Suppressor macrophage treated with lipopolysaccharide for 1 hour (primary cell): ENCODE measurements around the gene HPS3.
"Not testable (repeated sequence)": the region's sequence is repeated elsewhere in the genome, so short reads cannot be mapped to it uniquely, and the experiment has no call there.

ENCODE experiments used
- DNase-seq, 3 donors: peaks; one replicate each; pipeline ENCODE4 v3.0.0-alpha.2; 2020 to 2022

HPS3 gene, protein sequence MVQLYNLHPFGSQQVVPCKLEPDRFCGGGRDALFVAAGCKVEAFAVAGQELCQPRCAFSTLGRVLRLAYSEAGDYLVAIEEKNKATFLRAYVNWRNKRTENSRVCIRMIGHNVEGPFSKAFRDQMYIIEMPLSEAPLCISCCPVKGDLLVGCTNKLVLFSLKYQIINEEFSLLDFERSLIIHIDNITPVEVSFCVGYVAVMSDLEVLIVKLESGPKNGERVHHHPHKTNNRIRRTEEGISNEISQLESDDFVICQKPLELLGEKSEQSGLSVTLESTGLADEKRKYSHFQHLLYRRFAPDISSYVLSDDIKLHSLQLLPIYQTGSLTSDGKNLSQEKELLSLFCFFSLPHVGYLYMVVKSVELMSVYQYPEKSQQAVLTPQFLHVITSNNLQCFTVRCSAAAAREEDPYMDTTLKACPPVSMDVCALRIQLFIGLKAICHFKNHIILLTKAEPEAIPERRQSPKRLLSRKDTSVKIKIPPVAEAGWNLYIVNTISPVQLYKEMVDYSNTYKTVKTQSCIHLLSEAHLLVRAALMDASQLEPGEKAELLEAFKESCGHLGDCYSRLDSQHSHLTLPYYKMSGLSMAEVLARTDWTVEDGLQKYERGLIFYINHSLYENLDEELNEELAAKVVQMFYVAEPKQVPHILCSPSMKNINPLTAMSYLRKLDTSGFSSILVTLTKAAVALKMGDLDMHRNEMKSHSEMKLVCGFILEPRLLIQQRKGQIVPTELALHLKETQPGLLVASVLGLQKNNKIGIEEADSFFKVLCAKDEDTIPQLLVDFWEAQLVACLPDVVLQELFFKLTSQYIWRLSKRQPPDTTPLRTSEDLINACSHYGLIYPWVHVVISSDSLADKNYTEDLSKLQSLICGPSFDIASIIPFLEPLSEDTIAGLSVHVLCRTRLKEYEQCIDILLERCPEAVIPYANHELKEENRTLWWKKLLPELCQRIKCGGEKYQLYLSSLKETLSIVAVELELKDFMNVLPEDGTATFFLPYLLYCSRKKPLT

DNA sequence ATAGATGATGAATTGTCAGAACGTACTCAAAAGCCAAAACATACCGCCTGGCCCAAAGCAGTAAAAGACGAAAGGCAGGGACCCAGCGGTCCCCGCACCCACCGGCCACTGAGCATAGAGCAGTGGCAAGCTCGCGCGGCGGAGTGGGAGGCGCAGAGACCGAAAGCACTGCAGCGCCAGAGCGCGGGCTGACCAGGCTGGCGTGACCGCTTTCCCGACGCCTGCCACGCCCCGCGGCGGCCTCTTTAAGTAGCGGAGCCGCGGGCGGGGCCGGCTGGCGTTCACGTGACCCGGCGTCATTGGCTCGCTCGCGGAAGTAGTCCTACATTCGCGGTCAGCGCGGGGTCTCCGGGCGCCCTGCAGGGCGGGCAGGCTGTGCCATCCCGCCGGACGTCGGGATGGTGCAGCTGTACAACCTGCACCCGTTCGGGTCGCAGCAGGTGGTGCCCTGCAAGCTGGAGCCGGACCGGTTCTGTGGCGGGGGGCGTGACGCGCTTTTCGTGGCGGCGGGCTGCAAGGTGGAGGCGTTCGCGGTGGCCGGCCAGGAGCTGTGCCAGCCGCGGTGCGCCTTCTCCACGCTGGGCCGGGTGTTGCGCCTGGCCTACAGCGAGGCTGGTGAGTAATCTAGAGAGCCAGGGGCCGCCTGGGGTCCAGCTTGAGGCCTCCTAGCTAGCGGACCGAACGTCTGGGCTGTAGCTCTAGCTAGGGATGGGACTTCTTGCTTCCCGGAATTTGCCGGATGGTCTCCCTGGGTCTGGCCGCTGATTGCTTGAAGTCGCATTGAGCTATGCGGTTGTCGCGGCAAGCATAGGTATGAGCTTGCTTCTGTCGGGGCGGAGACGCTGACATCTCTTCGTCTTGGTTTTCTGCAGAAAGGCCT, at the start of gene HPS3:
Gene HPS3 (plus strand): TSS at position 313 of the 880 bp plus-strand sequence. CDS start 86 bp downstream, at position 399.
- DNase-seq, result peak; percentile 96 to 99 (median 98)

DNA sequence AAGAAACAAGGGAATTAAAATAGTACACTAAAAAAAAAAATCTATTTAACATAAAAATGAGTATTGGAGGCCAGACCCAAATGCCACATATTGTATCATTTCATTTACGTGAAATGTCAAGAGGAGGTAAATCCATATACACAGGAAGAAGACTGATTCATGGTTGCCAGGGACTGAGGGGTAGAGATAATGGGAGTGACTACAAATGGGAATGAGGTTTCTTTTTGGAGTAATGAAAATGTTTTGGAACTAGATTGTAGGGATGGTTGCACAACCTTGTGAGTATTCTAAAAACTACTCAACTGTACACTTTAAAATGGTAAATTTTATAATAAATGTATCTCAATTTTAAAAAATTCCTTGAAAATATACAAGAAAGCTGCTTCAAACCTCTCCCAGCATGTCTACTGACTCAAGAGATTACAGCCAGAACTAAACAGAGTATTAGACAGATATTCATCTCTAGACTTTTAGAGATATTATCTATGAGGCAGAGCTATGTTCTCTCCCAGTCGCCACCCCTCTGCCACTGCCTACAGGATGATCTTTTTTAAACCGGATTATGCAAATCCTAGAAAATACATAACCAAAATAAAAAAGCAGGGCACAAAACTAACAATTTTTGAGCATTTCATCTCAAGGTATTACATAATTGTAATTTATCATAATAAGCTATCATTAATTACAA, 49.3 kb upstream of the HPS3 start:
- no peak for DNase-seq

DNA sequence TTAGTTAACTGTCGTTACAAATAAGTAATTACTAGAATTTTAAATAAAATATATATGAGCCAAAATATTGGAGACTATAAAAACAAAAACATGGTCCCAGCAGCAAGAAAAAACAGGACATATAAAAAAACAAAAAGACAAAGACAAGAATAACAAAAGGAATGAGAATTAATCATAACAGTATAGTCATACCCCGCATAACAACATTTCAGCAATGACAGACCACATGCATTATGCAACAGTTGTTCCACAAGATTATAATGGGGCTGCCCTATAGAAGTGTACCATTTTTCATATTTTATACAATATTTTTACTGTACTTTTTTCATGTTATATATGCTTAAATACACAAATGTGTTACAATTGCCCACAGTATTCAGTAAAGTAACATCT, 48.7 kb upstream of the HPS3 start:
- DNase-seq, result peak; percentile 30 to 72 (median 49)

DNA sequence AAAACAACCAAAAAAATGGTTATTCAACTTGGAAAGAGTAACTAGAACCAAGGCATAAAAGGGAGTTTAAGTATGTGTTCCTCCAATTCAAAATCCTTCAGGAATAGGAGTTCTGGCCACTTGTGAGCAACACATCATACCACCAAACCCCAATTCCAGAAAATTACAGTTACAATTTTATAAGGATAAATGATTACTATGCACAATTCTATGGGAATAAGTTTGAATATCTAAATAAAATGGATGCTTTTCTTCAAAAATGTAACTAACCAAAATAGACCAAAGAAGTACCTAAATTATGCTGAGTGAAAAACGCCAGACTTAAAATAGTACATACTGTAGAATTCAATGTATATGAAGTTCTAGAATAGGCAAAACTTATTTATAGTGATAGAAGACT, 47.7 kb upstream of the HPS3 start:
- DNase-seq, result no peak

DNA sequence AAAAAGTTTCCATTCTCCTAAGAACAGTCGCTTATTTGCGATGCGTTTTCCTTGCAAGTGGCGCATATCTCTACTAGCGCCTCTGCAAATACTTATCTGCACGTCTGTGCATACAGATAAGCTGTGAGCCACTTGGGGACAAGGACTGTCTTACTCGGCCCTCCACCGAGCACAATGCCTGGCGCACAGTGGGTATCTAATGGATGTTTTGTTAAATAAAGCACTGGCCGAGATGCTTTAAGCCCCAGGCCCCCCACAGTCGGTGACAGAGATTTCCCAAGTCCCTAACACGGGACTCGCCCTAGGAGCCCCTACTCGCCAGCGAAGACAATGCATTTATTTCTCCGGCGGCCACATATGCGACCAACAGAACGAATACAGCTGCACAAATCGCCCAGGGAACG, 43.6 kb upstream of the HPS3 start:
- peak; percentile 28 to 30 (median 29) for DNase-seq

DNA sequence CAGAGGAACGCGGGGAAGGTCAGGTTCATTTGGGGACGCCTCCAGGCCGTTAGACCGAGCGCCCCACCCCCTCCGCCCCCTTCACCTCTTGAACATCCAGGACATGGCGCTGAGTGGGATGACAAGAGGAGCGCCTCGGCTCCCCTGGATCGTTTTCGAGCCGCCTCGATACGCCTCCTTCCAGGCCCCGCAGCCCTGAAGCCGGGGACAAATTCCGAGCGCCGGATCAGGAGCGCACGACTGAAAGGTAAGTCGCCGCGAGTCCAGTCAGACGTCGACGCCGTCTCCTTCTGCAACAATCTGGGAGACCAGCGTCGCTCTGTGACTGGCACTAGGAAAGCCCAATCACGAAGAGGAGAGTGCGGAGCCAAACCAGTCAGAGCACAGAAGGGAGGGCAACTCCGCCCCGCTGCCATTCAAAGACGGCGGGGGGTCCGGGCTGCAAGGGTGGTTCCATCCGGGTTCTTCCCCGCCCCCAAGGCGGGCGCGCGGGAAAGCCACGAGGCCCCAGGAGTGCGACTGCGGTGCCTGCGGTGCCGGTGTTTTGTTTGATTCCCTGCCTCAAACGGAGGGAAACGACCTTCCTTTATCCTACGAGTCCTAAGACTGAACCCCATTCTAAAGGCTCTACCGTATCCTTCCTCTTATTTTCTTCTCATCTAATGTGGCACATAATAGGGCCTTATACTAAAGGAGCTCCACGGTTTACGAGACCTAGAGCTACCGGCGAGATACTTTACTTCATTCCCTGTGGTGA, 43.0 kb upstream of the HPS3 start, which contains the start of gene HLTF:
Gene HLTF (minus strand): TSS at position 302 of the 757 bp plus-strand sequence. CDS start 197 bp downstream, at position 105.
- DNase-seq, result peak; percentile 94 to 95 (median 94)

DNA sequence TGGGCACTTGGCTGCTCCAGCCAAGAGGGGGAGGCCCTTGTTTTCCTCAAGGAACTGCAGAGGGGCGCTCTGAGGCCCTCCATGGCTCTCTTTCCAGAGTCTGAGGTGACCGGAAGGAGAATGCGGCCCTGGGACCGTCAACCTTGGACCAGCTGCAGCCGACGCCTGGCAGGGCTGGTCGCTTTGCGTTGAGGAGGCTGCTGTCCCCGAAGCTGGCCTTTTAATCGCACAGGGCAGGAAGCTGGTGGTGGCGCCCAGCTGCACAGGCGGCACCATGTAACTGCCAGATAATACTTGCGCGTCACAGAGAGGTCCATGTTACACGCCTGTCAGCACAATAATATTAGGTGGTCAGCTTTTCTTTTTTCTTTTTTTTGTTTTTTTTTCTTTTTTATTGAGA, 42.2 kb upstream of the HPS3 start:
- no peak for DNase-seq

DNA sequence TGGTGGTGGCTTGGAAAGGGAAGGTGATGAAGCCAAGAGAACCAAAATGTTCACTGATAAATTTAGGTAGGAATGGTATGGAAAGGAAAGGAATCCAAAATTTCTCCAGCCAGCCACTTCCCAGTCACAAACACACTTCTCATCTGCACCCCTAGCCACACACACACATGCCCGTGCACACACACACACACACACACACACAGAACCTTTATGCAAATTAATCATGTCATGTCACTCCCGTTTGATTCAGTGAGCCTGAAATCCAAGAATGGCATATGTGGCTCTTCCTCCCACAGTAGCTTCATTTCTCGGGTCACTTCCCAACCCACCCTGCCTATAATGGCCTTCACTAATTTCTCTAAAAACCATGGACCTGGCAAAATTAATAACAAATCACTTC, 40.0 kb upstream of the HPS3 start:
- DNase-seq, result no peak

DNA sequence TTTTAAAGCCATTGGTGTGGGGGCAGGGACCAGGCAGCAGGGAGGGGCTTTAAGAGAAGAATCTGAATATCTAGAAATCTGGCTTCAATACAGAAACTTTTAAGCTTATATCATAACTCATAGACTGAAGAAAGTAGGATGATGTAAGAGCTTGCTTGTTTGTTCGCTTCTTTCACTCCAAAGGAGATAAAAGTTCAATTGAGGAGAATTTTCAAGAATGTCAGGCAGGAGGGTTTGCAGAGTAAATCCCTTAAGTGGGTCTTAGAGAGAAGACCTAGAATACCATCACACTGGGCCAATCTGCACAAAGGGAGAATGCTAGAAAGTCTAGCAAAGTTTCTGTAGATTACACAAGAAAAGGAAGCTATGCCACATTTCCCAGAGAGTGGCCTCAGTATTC, 39.0 kb upstream of the HPS3 start:
- no peak for DNase-seq

DNA sequence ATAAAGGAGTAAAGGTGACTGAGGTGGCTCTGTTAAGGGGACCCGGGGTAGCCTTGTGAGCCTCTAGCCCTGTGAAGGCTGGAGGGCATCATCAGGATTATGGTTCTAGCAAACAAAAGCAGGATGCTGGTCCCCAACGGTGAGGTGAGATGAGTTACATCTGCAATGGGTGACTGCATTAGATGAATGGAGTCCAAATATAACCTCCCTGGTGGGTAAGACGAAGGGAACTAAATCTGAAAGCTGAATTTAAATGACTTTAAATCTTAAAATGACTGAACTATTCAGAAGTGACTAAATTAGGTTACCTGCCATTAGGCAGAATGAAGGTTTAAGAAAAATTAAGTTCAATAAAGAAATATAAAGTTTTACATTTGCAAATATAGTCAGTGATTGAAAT, 38.5 kb upstream of the HPS3 start:
- no peak for DNase-seq

DNA sequence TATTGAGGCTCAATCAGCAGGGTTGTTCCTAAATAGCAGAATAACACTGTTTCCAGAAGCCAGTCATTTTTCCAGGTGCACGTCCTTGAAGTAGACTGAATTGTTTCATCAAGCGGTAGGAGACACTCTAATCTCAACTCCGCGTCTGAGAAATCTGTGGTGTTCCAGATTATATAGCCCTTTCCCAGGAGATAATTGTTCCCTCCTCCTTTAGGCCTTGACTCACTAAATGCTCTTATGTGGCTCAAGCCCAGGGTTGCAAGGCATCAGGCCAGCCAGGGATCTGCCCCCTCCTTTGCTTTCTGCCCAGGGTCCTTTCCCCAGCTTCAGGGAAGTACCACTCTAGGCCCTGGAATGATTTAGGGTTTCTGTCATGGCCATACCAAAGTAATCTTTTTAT, 37.5 kb upstream of the HPS3 start:
- no peak for DNase-seq

DNA sequence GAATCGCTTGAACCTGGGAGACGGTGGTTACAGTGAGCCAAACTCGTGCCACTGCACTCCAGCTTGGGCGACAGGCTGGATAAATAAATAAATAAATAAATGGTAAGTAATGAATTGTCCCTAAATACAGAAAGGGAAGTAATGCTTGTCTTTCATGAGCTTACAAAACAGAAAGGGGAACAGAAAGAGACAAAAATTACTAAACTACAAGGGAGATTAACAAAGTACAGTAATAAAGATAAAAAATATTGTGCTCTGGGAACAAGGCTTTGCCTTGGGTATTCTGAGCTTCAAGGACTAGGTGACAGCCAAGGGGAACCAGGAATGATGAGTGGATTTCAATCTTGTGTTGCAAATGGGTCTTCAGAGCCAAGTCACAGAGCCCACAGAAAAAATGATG, 34.0 kb upstream of the HPS3 start:
- DNase-seq, result peak; percentile 38 to 80 (median 75)

DNA sequence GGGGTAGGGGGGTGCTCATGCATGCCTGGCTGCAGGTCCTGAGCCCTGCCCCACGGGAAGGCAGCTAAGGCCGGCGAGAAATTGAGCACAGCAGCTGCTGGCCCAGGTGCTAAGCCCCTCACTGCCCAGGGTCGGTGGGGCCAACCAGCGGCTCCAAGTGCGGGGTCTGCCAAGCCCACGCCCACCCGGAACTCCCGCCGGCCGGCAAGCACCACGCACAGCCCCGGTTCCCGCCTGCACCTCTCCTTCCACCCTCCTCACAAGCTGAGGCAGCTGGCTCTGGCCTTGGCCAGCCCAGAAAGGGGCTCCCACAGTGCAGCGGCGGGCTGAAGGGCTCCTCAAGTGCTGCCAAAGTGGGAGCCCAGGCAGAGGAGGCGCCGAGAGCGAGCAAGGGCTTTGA, 31.5 kb upstream of the HPS3 start:
- DNase-seq, result not testable (repeated sequence)

DNA sequence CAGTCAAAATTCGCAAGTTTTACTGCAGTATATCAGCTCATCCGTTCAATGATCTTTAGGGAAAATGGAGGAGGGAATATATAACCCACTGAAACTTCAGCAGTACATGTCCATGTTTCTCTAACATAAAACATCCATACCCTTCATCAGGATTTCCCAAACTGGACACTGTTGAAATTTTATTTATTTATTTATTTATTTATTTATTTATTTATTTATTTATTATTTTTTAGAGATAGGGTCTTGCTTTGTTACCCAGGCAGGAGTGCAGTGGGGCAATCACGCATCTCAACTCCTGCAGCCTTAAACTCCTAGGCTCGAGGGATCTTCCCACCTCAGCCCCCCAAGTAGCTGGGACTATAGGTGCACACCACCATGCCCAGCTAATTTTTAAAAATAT, 28.3 kb upstream of the HPS3 start:
- no peak for DNase-seq

DNA sequence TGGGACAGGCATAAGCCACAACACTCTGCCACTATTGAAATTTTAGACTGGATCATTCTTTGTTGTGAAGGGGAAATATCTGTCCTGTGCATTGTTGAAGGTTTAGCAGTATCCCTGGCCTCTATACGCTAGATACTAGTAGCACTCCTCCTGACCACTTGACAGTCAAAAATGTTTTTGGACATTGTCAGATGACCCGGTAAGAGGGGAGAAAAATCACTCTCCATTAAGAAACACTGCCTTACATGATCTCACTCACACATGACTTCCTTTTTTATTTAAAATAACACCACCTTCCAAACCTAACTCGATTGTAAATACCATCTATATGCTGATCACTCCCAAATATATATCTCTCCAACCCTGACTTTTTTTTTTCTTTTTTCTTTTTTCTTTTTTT, 27.8 kb upstream of the HPS3 start:
- DNase-seq, result peak; percentile 14 to 39 (median 26)

DNA sequence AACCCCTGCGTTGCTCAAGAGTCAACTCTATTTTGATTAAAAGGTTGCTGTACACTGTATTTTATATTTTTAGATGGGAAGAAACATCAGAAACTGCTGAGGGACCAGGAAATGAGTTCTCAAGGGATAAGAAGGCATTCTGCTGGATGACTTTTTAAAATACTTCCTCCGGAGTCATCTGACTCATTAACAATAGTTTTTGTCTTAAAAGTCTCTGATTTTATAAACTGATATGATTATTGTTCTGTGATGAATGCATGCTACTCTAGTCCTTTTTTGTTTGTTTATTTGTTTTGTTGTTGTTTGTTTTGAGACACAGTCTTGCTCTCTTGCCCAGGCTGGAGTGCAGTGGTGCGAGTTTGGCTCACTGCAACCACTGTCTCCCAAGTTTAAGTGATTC, 25.0 kb upstream of the HPS3 start:
- DNase-seq, result no peak

DNA sequence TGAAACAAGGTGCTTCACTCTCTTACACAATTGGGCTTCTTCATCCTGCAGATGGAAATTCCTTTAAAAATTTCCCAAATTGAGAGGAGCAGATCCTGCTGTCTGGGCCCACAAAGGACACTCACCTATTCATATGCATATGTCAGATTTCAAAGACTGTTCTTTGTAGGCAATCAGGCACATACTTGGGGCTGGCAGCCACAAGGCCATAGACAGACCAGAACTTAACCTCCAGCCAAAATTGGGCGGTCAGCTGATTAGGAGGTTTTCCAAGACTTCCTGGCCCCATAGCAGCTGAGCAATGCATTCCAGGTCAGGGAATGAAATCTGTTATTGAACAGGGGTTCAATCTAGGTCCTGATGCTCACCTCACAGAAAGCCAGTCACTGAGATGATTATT, 15.0 kb upstream of the HPS3 start:
- no peak for DNase-seq

DNA sequence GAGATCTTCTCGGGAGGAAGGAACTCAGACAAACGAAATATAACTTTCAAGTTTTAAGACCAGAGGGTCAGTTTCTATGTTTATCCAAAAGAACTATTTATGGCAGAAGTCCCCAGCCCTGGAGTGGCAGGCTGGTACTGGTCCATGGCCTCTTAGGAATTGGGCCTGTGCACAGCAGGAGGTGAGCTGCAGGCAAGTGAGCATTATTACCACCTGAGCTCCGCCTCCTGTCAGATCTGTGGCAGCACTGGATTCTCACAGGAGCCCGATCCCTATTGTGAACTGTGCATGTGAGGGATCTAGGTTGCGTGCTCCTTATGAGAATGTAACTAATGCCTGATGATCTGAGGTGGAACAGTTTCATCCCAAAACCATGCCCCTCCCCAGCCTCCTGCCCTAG, 14.3 kb upstream of the HPS3 start:
- DNase-seq, result no peak

DNA sequence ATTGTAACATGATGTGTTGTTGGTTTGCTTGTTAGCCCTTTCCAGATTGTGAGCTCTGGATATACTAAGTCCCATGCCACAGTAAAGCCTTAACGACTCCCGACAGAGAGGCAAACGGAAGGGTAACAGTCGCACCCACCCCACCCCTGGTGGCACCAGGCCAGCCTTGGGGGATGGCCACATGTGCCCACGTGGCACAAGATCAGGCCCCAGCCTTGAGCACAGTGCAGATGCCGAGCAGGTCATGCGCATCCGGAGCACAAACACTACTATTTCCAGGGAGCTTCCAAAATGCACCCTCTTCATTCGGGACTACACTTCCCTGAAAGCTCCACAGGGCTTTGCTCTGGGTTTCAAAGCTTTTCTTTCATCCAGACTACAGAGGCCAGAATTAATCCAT, 10.7 kb upstream of the HPS3 start:
- DNase-seq, result no peak

DNA sequence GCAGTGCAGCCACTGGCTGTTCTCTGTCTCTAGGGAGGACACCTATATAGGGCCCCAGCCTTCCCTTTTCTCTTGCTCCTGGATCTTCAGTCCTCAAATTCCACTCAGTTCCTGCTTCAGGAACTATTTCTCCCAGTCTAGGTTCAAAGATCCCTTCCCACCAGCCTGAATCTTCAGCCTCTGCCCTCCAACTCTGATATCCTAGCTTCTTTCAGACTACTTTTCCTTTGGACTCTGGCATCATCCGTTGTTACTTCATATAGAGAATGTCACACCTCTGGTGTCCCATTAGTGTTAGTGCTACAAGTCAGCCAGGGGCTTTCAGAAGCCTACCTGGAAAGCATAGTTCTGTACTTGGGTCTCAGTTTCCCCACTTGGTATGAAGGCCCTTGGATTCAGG, 10.0 kb upstream of the HPS3 start:
- no peak for DNase-seq
